ENCODE data around the gene MST1R. TPM values are rescaled to one million over a fixed set of nuclear protein-coding genes. Genes with fewer than 3 reads are reported as not detected.

MST1R gene
- total RNA-seq, 1 donor: 0.72 TPM

DNA sequence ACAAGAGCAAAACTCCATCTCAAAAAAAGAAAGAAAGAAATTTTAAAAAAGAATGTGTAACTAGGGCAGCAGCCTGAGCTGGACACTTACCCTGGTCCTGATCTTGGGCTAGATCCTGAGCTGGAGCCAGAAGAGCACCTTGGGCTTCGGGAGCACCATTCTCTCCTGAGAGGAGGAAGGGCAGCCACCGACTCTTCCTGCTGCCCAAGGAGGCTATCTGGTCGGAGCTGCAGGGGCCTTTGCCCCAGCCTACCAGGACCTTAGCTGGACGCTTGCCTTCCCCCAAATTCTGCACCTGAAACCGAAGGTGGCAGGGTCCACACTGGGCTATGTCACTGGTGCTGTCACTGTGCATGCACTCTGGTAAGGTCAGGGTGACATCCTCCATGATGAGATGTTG, 27.1 kb downstream of the MST1R start:
- H3K27ac ChIP-seq (ENCODE audit: low read depth, low read length): no peak overlapping the region
- H3K4me3 ChIP-seq (ENCODE audit: insufficient read depth, low read length): no peak overlapping the region
- H2AFZ ChIP-seq (ENCODE audit: low read length): no peak overlapping the region
- H4K20me1 ChIP-seq (ENCODE audit: insufficient read depth, low read length): no peaks in the 10 kb centered on the region
- no peak for DNase-seq (ENCODE audit: insufficient read length, low spot score, missing footprints)
- no peaks in the 10 kb centered on the region for H3K9me3 ChIP-seq (ENCODE audit: low read depth, low read length)
- H3K4me2 ChIP-seq (ENCODE audit: insufficient read depth, low read length): no peak overlapping the region
- H3K36me3 ChIP-seq (ENCODE audit: insufficient read depth, low read length): no peaks in the 10 kb centered on the region
- H3K79me2 ChIP-seq (ENCODE audit: insufficient read depth, low read length): no peaks in the 10 kb centered on the region
- H3K4me1 ChIP-seq (ENCODE audit: insufficient read depth, low read length): no peaks in the 10 kb centered on the region
- peaks cover 7% of the 10 kb centered on the region for H3K27me3 ChIP-seq (ENCODE audit: insufficient read depth, low read length)
- TF ChIP-seq, protein P1, sequence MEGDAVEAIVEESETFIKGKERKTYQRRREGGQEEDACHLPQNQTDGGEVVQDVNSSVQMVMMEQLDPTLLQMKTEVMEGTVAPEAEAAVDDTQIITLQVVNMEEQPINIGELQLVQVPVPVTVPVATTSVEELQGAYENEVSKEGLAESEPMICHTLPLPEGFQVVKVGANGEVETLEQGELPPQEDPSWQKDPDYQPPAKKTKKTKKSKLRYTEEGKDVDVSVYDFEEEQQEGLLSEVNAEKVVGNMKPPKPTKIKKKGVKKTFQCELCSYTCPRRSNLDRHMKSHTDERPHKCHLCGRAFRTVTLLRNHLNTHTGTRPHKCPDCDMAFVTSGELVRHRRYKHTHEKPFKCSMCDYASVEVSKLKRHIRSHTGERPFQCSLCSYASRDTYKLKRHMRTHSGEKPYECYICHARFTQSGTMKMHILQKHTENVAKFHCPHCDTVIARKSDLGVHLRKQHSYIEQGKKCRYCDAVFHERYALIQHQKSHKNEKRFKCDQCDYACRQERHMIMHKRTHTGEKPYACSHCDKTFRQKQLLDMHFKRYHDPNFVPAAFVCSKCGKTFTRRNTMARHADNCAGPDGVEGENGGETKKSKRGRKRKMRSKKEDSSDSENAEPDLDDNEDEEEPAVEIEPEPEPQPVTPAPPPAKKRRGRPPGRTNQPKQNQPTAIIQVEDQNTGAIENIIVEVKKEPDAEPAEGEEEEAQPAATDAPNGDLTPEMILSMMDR (IDR thresholded peaks at IDR 0.05; ENCODE audit: extremely low read depth, low read depth, low read length): no peak

DNA sequence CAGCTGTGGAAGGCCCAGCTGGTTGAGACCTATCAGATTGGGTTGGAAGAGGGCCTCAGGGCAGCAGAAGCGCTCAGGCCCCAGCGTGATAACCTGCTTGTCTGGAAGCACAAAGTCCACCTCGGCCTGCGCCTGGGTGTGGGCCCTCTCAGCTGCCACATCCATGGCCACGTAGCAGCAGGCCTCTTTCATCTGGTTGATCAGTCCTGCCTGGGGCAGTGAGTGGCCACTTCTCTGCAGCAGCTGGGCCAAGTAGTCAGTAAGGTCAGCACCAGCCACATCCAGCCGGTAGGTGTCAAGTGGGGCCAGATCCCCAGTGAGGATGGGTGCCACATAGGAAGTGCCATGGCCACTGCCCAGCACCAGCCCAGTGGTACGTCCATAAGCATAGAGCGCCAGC, 30.1 kb downstream of the MST1R start:
- Histone ChIP-seq H3K79me2 (ENCODE audit: insufficient read depth, low read length) (no peaks in the 10 kb centered on the region), H3K36me3 (ENCODE audit: insufficient read depth, low read length) (no peaks in the 10 kb centered on the region), H3K9me3 (ENCODE audit: low read depth, low read length) (no peaks in the 10 kb centered on the region), H3K4me3 (ENCODE audit: insufficient read depth, low read length) (no peak overlapping the region), H3K4me1 (ENCODE audit: insufficient read depth, low read length) (no peaks in the 10 kb centered on the region), H2AFZ (ENCODE audit: low read length) (no peak overlapping the region), H4K20me1 (ENCODE audit: insufficient read depth, low read length) (no peaks in the 10 kb centered on the region), H3K4me2 (ENCODE audit: insufficient read depth, low read length) (no peak overlapping the region), H3K27ac (ENCODE audit: low read depth, low read length) (no peak overlapping the region), H3K27me3 (ENCODE audit: insufficient read depth, low read length) (peaks cover 29% of the 10 kb centered on the region)
- TF ChIP-seq, protein P1 (IDR thresholded peaks at IDR 0.05; ENCODE audit: extremely low read depth, low read depth, low read length): no peak
- peak; percentile 19 for DNase-seq (ENCODE audit: insufficient read length, low spot score, missing footprints)

DNA sequence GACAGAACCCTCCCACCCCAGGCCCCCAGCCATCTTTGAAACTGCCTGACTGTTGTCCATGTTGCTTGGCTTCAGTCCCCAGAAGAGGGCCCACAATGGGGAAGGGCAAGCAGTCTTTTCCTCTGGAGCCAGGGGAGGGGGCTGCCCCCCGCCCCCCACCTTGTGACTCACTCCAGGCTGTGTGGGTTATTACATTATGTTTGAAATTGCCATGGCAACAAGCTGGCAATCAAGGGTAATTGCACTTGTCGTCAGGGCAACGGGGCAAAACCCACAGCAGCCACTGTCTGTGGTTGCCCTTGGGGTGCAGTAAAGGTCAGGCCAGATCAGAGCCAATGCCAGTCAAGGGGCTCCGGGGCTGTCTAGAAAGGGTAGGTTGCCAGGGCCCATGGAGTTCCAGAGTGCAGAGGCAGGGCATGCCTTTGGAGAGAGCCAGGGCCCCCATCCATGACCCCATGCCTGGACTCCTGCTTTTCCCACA, 30.8 kb downstream of the MST1R start:
- H3K27me3 ChIP-seq (ENCODE audit: insufficient read depth, low read length): peaks cover 37% of the 10 kb centered on the region
- peak; percentile 78 for DNase-seq (ENCODE audit: insufficient read length, low spot score, missing footprints)
- H3K9me3 ChIP-seq (ENCODE audit: low read depth, low read length): no peaks in the 10 kb centered on the region
- H3K36me3 ChIP-seq (ENCODE audit: insufficient read depth, low read length): no peaks in the 10 kb centered on the region
- H4K20me1 ChIP-seq (ENCODE audit: insufficient read depth, low read length): no peaks in the 10 kb centered on the region
- H3K4me3 ChIP-seq (ENCODE audit: insufficient read depth, low read length): no peak overlapping the region
- H3K4me2 ChIP-seq (ENCODE audit: insufficient read depth, low read length): no peak overlapping the region
- H2AFZ ChIP-seq (ENCODE audit: low read length): no peak overlapping the region
- H3K79me2 ChIP-seq (ENCODE audit: insufficient read depth, low read length): no peaks in the 10 kb centered on the region
- TF ChIP-seq, protein P1 (IDR thresholded peaks at IDR 0.05; ENCODE audit: extremely low read depth, low read depth, low read length): no peak
- H3K27ac ChIP-seq (ENCODE audit: low read depth, low read length): no peak overlapping the region
- no peaks in the 10 kb centered on the region for H3K4me1 ChIP-seq (ENCODE audit: insufficient read depth, low read length)

DNA sequence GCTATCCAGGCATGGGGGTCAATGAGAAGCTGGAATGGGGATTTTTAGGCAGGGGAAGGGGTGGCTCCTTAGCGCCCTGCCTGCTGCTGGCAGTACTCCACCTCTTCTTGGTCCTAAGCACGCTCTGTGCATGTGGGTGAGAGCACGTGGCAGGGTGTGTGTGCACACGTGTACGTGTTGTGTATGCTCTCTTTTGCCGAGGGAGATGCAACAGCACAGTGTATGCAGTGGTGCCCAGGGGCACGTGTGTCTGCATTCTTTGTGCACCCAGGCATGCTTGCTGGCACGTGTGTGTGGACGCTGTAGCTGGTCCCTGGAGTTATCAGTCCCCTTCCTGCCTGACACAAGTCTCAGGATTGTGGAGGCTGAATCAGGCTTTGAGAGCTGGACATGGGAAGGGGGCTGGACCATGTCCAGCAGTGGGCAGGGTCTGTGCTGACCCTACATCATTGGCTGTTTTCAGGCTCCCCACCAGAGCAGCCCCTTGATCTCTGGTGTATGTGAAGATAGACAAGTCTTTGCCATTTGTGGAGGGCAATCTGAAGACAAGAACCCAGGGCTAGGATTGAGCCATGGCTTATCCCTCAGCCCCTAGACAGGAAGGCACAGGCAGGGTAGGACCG, 32.0 kb downstream of the MST1R start:
- no peaks in the 10 kb centered on the region for H3K36me3 ChIP-seq (ENCODE audit: insufficient read depth, low read length)
- TF ChIP-seq, protein P1 (IDR thresholded peaks at IDR 0.05; ENCODE audit: extremely low read depth, low read depth, low read length): no peak
- no peak overlapping the region for H2AFZ ChIP-seq (ENCODE audit: low read length)
- no peak overlapping the region for H3K4me2 ChIP-seq (ENCODE audit: insufficient read depth, low read length)
- H4K20me1 ChIP-seq (ENCODE audit: insufficient read depth, low read length): no peaks in the 10 kb centered on the region
- H3K79me2 ChIP-seq (ENCODE audit: insufficient read depth, low read length): no peaks in the 10 kb centered on the region
- H3K4me1 ChIP-seq (ENCODE audit: insufficient read depth, low read length): no peaks in the 10 kb centered on the region
- H3K4me3 ChIP-seq (ENCODE audit: insufficient read depth, low read length): no peak overlapping the region
- DNase-seq (ENCODE audit: insufficient read length, low spot score, missing footprints): peak; percentile 78
- no peaks in the 10 kb centered on the region for H3K9me3 ChIP-seq (ENCODE audit: low read depth, low read length)
- H3K27me3 ChIP-seq (ENCODE audit: insufficient read depth, low read length): peaks cover 42% of the 10 kb centered on the region
- H3K27ac ChIP-seq (ENCODE audit: low read depth, low read length): no peak overlapping the region

Data from osteoblast (primary cell).